Keratinocyte (primary cell): ENCODE results near the gene TSC22D2.

Source experiments
- CTCF ChIP-seq, 3 experiments: IDR thresholded peaks in 1 of 3; conservative IDR thresholded peaks in 1 of 3; optimal IDR thresholded peaks in 1 of 3; 2 replicates in 2 of 3; 3 replicates in 1 of 3; pipeline versions ENCODE3 to v1.5.1; 2011; ENCODE audit warnings: low read length in 3 of 3, mild to moderate bottlenecking in 3 of 3, moderate library complexity in 2 of 3, control low read depth in 1 of 3, inconsistent platforms in 1 of 3; ENCODE audit not compliant: insufficient read depth in 2 of 3; ENCODE audit errors: extremely low read depth in 1 of 3
- EZH2 ChIP-seq: IDR thresholded peaks from one replicate; pipeline ENCODE4 v1.6.1; 2012; ENCODE audit warnings: inconsistent platforms, mild to moderate bottlenecking, low read length, moderate library complexity

- TF ChIP-seq CTCF (optimal IDR thresholded peaks at IDR 0.05 in 1 of 3, IDR thresholded peaks at IDR 0.05 in 1 of 3, conservative IDR thresholded peaks at IDR 0.05 in 1 of 3; ENCODE audit: extremely low read depth in 1 of 3, insufficient read depth in 2 of 3, low read length in 3 of 3), result no peak
- TF ChIP-seq EZH2, result no peak
Measured at GRCh38 chr3:150359381-150359780, 48.7 kb upstream of the TSC22D2 start.
